Omental fat pad (tissue), 4 donors: Measurements from ENCODE around the gene METTL16. TPM values are rescaled to one million over a fixed set of nuclear protein-coding genes. Genes with fewer than 3 reads are reported as not detected.

ENCODE experiments used
- ATAC-seq: fragments of 150-250 bp; one replicate; pipeline ENCODE4 v1.9.1; 2016; ENCODE audit warnings: mild to moderate bottlenecking, moderate library complexity; ENCODE audit not compliant: low FRiP score
- DNase-seq: peaks from one replicate; pipeline ENCODE4 v3.0.0-alpha.2; 2019; ENCODE audit warnings: low spot score
- total RNA-seq, 4 donors: library from RNA; depleted of rRNA; stranded (reverse); fragments of >200 nt; gene quantifications; one replicate each; pipeline ENCODE4 v1.1.0, GENCODE V29; 2016
- TF ChIP-seq, protein P1 (sequence below), 3 donors: fragments of 450-650 bp; IDR thresholded peaks; one replicate each; pipeline ENCODE4 v1.5.1; 2016 to 2017; ENCODE audit warnings: antibody characterized with exemption in 3 of 3, mild to moderate bottlenecking in 3 of 3, moderate library complexity in 2 of 3

The METTL16 gene
- total RNA-seq, 4 donors from 2014 or later, result 12.6 to 45.1 (median 19.1) TPM

GRCh38 chr17:2400877-2401425, 110.7 kb downstream of the METTL16 start, which contains the start of gene MNT:
Gene MNT (minus strand): TSS chr17:2401060. CDS start chr17:2400712, 348 bp downstream.
- peak; percentile 38 for ATAC-seq
- TF ChIP-seq, protein P1, sequence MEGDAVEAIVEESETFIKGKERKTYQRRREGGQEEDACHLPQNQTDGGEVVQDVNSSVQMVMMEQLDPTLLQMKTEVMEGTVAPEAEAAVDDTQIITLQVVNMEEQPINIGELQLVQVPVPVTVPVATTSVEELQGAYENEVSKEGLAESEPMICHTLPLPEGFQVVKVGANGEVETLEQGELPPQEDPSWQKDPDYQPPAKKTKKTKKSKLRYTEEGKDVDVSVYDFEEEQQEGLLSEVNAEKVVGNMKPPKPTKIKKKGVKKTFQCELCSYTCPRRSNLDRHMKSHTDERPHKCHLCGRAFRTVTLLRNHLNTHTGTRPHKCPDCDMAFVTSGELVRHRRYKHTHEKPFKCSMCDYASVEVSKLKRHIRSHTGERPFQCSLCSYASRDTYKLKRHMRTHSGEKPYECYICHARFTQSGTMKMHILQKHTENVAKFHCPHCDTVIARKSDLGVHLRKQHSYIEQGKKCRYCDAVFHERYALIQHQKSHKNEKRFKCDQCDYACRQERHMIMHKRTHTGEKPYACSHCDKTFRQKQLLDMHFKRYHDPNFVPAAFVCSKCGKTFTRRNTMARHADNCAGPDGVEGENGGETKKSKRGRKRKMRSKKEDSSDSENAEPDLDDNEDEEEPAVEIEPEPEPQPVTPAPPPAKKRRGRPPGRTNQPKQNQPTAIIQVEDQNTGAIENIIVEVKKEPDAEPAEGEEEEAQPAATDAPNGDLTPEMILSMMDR (IDR thresholded peaks at IDR 0.05), result no peak
- DNase-seq, result peak; percentile 85

DNA sequence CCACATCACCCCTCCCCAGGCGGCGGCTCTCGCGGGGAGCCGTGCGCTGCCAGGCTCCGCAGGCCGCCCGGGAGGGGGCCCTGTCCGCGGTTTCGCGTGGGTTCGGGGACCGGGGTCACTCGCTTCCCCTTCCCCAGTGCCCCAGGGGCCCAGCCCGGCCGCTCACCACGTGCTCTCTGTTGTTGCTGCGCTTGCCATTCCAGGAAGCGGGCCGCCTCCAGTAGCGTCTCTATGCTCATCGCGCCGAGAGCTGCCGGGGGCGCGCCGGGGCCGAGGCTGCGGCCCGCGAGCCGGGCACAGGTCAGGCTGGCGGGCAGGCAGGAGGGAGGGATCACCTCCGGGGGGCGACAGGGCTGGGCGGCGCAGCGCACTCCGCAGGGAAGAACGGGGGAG, 111.2 kb downstream of the METTL16 start:
- no peak for DNase-seq
- no peak for ATAC-seq
- TF ChIP-seq, protein P1 (IDR thresholded peaks at IDR 0.05), result no peak

GRCh38 chr17:2399572-2400473, 111.9 kb downstream of the METTL16 start:
- DNase-seq, result peak; percentile 88
- ATAC-seq, result peak; percentile 58
- TF ChIP-seq, protein P1 (IDR thresholded peaks at IDR 0.05), result no peak

DNA sequence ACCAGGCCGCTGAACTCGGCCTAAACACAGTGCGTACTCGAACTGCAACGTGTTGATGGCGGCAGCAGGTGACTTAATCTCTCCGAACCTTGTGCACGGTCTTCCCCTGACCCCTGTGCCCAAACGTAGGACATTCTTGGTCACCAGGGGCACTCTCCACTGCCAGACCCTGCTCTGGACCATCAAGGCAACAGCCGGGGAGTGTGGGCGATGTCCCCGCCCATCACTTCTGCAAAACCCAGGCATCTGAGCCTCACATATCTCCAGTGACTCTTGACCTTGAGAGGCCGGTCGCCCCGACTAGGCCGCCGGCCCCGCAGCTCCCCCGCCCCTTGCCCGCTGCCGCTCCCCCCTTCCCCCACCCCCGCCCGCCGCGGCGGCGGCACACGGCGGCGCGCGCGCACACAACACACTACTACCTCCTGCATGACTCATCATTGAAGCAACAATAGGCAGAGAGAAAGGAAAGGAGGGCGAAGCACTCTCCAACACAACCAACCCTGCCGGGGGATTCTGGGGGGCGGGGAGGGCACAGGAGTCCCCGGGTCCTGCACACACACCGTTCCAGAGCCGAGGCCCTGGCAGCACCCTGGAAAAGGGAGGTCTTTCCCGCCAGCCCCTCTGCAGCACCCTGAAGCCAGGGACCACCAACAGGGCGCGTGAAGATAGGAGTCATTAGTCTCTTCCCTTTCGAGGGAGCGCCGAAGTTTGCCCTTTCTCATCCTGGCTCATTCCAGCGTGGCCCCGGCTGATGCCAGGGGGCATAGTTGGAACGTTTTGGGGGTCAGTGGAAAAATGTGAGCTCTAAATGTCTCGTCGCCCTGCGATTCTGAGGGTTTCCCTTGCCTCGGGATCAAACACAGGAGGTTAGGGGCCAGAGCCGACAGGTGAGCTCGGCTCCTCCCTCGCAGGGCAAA, 112.8 kb downstream of the METTL16 start:
- no peak for DNase-seq
- no peak for ATAC-seq
- TF ChIP-seq, protein P1 (IDR thresholded peaks at IDR 0.05), result no peak

DNA sequence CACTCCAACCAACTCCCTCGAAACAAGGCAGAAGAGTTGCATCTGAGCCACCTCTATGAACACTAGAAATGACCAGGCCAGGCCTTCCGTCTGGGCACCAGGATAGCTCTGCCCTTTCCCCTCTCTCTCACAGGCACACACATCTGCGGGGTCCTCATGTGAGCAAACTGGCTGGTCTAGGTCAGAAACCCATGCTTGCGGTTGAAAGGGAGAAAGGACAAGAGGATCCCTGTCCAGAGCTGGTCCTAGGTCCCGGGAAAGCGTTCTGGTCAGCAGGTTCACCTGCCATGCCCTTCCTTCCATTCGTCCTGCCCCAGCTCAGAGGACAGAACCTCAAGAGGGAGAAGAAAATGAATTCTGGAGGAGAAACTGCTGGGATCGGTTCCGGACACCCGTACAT, 113.5 kb downstream of the METTL16 start:
- no peak for DNase-seq
- no peak for ATAC-seq
- TF ChIP-seq, protein P1 (IDR thresholded peaks at IDR 0.05), result no peak

DNA sequence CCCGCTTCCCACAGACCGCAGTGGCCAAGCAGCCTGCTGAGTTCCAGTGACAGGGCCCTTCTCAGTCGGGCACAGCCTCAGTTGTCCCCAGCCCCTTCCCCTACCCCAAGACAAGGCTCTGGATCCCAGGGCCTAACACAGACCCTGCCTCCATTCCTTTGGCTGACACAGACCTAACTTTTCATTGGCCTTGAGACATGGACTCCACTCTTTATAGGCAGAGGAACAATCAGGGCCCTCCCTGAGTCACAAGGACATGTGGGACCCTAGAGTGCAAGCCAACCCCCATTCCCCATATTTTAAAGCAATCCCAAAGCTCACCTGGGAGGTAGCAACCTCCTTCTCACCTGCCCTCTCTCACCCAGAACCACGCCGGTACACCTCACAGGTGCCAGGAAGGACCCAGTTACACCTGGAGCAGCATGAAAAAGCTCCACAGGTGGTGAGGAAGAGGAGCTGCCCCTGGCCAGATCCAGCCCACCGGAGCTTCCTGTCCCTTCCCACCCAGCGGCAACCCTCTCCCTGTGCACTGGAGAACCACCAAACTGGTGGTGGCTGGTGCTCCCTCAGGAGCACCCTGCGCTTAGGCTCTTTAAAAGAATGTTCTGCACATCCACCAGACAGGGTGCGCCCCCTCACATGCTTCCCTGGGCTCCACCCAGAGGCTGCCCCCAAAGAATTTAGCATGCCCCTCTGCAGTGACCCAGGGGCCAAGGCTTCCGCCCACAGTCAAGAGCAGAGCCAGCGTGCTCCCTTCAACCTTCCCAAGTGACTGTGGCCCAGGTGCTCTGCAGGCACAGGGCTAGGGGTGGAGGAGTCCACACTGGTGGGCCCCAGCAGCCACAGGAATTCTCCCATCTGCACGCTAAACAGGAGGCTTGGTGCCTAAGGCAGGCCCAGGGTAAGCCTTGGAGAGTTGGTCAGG, 114.2 kb downstream of the METTL16 start:
- ATAC-seq (no peak), DNase-seq (no peak)
- TF ChIP-seq, protein P1 (IDR thresholded peaks at IDR 0.05), result no peak
